Sigmoid colon (tissue), 4 donors: ENCODE data around the gene TEX36.

Experiments
- EP300 ChIP-seq, 4 donors: sonication (generic); formaldehyde crosslinking; IDR thresholded peaks; one replicate each; pipeline ENCODE4 v1.6.1; 2017; ENCODE audit warnings: antibody characterized with exemption in 4 of 4
- POLR2A ChIP-seq, 2 donors: fragments of 450-650 bp; IDR thresholded peaks; one replicate each; pipeline ENCODE4 v1.6.1; 2016; ENCODE audit warnings: antibody characterized with exemption in 2 of 2, mild to moderate bottlenecking in 2 of 2, moderate library complexity in 2 of 2
- TF ChIP-seq, protein P1 (sequence below), 4 experiments: fragments of 450-650 bp in 3 of 4; fragments of 200-600 bp in 1 of 4; IDR thresholded peaks; one replicate each; pipeline ENCODE4 v1.5.1; 2016 to 2019; ENCODE audit warnings: antibody characterized with exemption in 4 of 4, mild to moderate bottlenecking in 3 of 4, moderate library complexity in 2 of 4

DNA sequence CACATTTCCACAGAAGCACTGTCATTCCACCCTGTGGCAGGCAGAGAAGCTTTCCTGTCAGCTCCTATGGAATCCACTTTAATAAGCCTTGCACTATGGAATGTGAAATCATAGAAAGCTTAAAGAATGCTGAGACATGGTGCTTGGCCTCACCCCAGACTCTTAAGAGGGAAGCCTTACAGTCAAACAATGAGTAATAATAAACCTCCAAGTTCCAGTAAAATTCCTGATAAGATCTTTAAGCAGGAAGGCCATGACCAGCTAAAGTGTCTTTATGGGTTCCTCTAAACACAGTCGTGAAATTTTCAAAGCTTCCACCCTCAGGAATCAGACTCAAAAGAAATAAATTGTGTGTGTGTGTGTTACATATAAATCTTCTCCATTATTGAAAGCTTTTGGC lies 11.9 kb upstream of the TEX36 start:
- TF ChIP-seq POLR2A (IDR thresholded peaks at IDR 0.05) (no peak), EP300 (IDR thresholded peaks at IDR 0.05) (no peak)
- TF ChIP-seq, protein P1, sequence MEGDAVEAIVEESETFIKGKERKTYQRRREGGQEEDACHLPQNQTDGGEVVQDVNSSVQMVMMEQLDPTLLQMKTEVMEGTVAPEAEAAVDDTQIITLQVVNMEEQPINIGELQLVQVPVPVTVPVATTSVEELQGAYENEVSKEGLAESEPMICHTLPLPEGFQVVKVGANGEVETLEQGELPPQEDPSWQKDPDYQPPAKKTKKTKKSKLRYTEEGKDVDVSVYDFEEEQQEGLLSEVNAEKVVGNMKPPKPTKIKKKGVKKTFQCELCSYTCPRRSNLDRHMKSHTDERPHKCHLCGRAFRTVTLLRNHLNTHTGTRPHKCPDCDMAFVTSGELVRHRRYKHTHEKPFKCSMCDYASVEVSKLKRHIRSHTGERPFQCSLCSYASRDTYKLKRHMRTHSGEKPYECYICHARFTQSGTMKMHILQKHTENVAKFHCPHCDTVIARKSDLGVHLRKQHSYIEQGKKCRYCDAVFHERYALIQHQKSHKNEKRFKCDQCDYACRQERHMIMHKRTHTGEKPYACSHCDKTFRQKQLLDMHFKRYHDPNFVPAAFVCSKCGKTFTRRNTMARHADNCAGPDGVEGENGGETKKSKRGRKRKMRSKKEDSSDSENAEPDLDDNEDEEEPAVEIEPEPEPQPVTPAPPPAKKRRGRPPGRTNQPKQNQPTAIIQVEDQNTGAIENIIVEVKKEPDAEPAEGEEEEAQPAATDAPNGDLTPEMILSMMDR (IDR thresholded peaks at IDR 0.05): no peak
